Heart left ventricle (tissue), 13 donors: ENCODE data around the gene CD27.

Source experiments
- CTCF ChIP-seq, 12 donors: fragments of 200-600 bp; sonication (generic) in 4 of 12; IDR thresholded peaks; one replicate each; pipeline versions ENCODE4 v1.5.0 to v1.8.0; 2018 to 2022; ENCODE audit warnings: antibody characterized with exemption in 12 of 12, mild to moderate bottlenecking in 5 of 12
- POLR2A ChIP-seq, 2 donors: fragments of 450-650 bp; IDR thresholded peaks; one replicate each; pipeline ENCODE4 v1.6.1; 2017; ENCODE audit warnings: antibody characterized with exemption in 2 of 2, mild to moderate bottlenecking in 2 of 2, moderate library complexity in 2 of 2
- donor health status: ischemic (EF 13 %, LVEDD 7.1; RV severe dilation, severe dysfunction).
- donor health status: DM: no; HTN: yes; CAD: no.
- donor health status: DM: no; HTN: no; CAD: no.
- donor health status: ischemic (EF 25% LVEDD 6.9; RV normal size, moderate dysfunction).
- donor health status: ischemic (EF 25% LVEDD 5.7; RV mildly dilated, moderate dysfunction).
- donor health status: ischemic (EF 35%, LVEDD 5.7; RV mildly dilated, moderate dysfunction).
- donor health status: nonischemic (EF 11% LVEDD 7.7; RV severe dilation, severe dysfunction).
- donor health status: DM: yes; HTN: yes; CAD: no.
- donor health status: PGD.
- donor health status: ischemic (EF 29% LVEDD 5.4; RV normal size, mild dysfunction).
- donor health status: nonischemic (EF 23%, LVEDD 6.1; RV moderate dilation, normal function).

- peak in 10 of 12 donors; percentile 8 to 49 (median 30) for TF ChIP-seq CTCF (IDR thresholded peaks at IDR 0.05)
- peak in 1 of 2 donors; percentile 64 for TF ChIP-seq POLR2A (IDR thresholded peaks at IDR 0.05)
Observed at GRCh38 chr12:6493497-6494257, 48.9 kb downstream of the CD27 start, which contains the start of gene NCAPD2.
